Uterus (tissue), 4 donors: ENCODE data around the gene TMEM255B. TPM values are rescaled to one million over a fixed set of nuclear protein-coding genes. Genes with fewer than 3 reads are reported as not detected.

Source experiments
- DNase-seq, 2 donors: peaks; one replicate each; pipeline ENCODE4 v3.0.0-alpha.2; 2019 to 2020
- H3K27ac ChIP-seq, 2 donors: fragments of 200-600 bp; sonication (generic); 1 replicate in 1 of 2; 2 replicates in 1 of 2; pipeline ENCODE4 v1.5.1; 2016 to 2018
- H3K27me3 ChIP-seq, 2 donors: fragments of 200-600 bp; sonication (generic); one replicate each; pipeline ENCODE4 v1.5.1; 2018 to 2019; ENCODE audit warnings: control low read depth in 1 of 2
- H3K36me3 ChIP-seq, 2 donors: fragments of 200-600 bp; sonication (generic); one replicate each; pipeline ENCODE4 v1.5.1; 2019; ENCODE audit warnings: control low read depth in 1 of 2
- H3K4me1 ChIP-seq, 2 donors: fragments of 200-600 bp; sonication (generic); one replicate each; pipeline ENCODE4 v1.5.1; 2018 to 2019; ENCODE audit warnings: control low read depth in 1 of 2
- H3K4me3 ChIP-seq, 2 donors: fragments of 200-600 bp; sonication (generic); 1 replicate in 1 of 2; 2 replicates in 1 of 2; pipeline ENCODE4 v1.5.1; 2018 to 2019; ENCODE audit warnings: mild to moderate bottlenecking in 1 of 2
- H3K9me3 ChIP-seq, 2 donors: fragments of 200-600 bp; sonication (generic); one replicate each; pipeline ENCODE4 v1.5.1; 2019; ENCODE audit warnings: control low read depth in 1 of 2
- POLR2A ChIP-seq, 2 donors: fragments of 450-650 bp; IDR thresholded peaks; one replicate each; pipeline ENCODE4 v1.6.1; 2016; ENCODE audit warnings: antibody characterized with exemption in 2 of 2, mild to moderate bottlenecking in 1 of 2, moderate library complexity in 1 of 2
- intact Hi-C: fragments of 100-400 bp; cut with DNase I; formaldehyde crosslinking; loops from one replicate; pipeline ENCODE4 v1.15.1; 2023; ENCODE audit warnings: low total_unique reads
- total RNA-seq, 4 donors: library from RNA; depleted of rRNA in 3 of 4; stranded (reverse); fragments of >200 nt in 3 of 4; gene quantifications; one replicate each; pipeline versions ENCODE4 v1.1.0 to v1.2.4, GENCODE V29; 2014 to 2023
- TF ChIP-seq, protein P1 (sequence below), 4 experiments: fragments of 200-600 bp in 2 of 4; fragments of 450-650 bp in 2 of 4; sonication (generic) in 2 of 4; IDR thresholded peaks; one replicate each; pipeline ENCODE4 v1.5.1; 2016 to 2019; ENCODE audit warnings: antibody characterized with exemption in 4 of 4, mild to moderate bottlenecking in 2 of 4, moderate library complexity in 1 of 4
- donor health status: DM: yes; HTN: yes; CAD: no.

Gene TMEM255B
- total RNA-seq, 4 donors from 2014 or later: 1.8 to 143 (median 33.2) TPM

DNA sequence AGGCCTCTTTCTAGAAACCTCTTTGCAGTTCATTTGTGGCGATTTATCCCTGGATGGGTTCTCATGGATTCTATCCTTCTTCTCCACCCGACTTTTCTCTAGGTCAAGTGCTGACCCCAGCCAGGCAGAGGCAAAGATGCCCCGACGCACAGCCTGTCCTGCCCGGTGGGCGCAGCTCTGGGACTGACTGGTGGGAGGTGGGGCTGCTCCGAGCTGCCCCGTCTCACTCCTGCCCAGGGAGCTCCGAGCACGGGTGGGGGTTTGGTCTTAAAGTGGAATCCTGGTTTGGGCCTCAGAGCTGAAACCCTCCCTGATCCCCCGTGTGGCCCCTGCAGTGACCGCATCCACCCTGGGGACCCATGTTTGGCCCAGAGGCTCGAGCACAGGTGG, 60.3 kb downstream of the TMEM255B start:
- no peak for DNase-seq
- Histone ChIP-seq H3K36me3 (no peaks in the 10 kb centered on the region), H3K27ac (peak overlapping the region; percentile 87 to 88), H3K27me3 (no peaks in the 10 kb centered on the region), H3K9me3 (no peaks in the 10 kb centered on the region), H3K4me3 (no peak overlapping the region), H3K4me1 (peaks cover 11 to 20% of the 10 kb centered on the region in 2 donors)
- intact Hi-C loops: loop anchor here (5.0 kb wide), 1 partner anchor 128 kb away; no protein-coding TSS in a partner anchor
- TF ChIP-seq, protein P1, sequence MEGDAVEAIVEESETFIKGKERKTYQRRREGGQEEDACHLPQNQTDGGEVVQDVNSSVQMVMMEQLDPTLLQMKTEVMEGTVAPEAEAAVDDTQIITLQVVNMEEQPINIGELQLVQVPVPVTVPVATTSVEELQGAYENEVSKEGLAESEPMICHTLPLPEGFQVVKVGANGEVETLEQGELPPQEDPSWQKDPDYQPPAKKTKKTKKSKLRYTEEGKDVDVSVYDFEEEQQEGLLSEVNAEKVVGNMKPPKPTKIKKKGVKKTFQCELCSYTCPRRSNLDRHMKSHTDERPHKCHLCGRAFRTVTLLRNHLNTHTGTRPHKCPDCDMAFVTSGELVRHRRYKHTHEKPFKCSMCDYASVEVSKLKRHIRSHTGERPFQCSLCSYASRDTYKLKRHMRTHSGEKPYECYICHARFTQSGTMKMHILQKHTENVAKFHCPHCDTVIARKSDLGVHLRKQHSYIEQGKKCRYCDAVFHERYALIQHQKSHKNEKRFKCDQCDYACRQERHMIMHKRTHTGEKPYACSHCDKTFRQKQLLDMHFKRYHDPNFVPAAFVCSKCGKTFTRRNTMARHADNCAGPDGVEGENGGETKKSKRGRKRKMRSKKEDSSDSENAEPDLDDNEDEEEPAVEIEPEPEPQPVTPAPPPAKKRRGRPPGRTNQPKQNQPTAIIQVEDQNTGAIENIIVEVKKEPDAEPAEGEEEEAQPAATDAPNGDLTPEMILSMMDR (IDR thresholded peaks at IDR 0.05): no peak
- no peak for TF ChIP-seq POLR2A (IDR thresholded peaks at IDR 0.05)

DNA sequence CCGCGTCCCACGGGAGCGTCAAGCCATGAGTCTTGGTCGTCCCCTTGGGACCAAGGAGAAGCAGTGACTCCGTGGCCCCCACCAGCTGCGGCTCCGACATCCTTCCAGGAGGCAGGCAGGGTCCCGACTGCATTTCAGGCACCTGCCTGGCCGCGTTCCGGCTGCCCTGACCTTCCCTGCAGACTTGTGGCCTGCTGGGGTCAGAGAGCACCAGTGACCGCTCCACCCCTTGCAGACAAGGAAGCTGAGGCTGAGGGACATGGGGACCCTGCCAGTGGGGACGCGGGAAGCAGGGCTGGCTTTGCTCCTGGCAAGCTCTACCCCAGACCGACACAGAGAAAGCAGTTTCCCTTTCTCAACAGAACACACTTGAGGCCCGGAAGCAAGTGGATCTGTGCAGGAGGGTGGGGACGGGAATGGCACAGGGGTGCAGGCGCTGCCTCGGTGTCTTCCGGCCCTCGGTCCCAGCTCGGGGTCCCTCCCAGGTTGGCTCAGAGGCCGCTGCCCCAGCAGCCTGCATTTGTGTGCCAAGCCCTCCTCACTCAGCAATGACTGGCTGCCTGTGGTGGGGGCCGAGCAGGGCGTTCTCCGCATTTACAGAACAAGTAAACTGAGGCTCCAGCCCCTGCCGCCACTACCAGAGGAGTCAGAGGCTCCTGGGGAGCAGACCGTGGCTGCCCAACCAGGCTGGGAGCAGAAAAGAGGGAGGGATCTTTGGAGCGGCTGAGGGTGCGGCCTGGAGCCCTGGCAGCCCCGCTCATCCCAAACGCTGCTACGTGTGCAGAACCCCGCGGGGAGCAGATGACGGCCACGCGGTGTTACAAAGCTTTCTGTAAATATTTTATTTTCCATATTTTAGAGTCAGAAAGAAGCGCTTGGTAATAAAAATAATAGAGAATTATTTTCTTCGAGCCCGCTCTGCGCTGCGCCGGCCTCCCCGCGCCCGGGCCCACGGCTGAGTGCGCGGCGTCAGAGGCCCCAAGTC, 61.0 kb downstream of the TMEM255B start:
- intact Hi-C loops: loop anchor here (5.0 kb wide), 1 partner anchor 127 kb away; no protein-coding TSS in a partner anchor
- DNase-seq: no peak
- H3K27ac ChIP-seq: peak overlapping the region; percentile 87 to 88
- no peaks in the 10 kb centered on the region for H3K27me3 ChIP-seq
- no peaks in the 10 kb centered on the region for H3K36me3 ChIP-seq
- H3K4me1 ChIP-seq: peaks cover 11 to 20% of the 10 kb centered on the region in 2 donors
- TF ChIP-seq POLR2A (IDR thresholded peaks at IDR 0.05): no peak
- TF ChIP-seq, protein P1 (IDR thresholded peaks at IDR 0.05): no peak
- no peak overlapping the region for H3K4me3 ChIP-seq
- no peaks in the 10 kb centered on the region for H3K9me3 ChIP-seq

- intact Hi-C loops: no loop called here
- peak; percentile 87 to 94 for DNase-seq
- Histone ChIP-seq H3K27me3 (no peaks in the 10 kb centered on the region), H3K4me1 (peaks cover 11 to 20% of the 10 kb centered on the region in 2 donors), H3K4me3 (no peak overlapping the region), H3K9me3 (no peaks in the 10 kb centered on the region), H3K27ac (peak overlapping the region; percentile 87 to 88), H3K36me3 (no peaks in the 10 kb centered on the region)
- TF ChIP-seq, protein P1 (IDR thresholded peaks at IDR 0.05): peak in 2 of 4 experiments; percentile 16 to 29
- TF ChIP-seq POLR2A (IDR thresholded peaks at IDR 0.05): no peak
These were observed 62.0 kb downstream of the TMEM255B start for GRCh38 chr13:113820813-113821651.

DNA sequence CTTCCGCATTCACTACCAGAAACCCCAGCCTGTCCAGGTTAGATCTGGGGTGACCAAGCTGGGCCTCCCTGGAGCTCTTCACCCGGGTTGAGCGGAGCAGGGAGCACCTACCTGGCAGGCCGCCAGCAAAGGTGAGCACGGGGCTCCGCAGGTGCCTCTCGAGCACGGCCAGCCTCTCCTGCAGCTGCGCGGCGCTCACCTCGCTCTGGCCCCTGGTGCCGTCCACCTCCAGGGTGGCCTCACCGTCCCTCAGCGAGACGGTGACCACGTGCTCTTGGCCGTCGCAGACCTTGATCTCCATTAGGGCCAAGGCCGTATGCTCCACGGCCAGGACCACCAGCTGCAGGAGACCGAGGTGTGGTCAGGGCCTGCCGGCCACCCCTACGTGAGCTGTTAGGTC, 62.8 kb downstream of the TMEM255B start:
- TF ChIP-seq, protein P1 (IDR thresholded peaks at IDR 0.05): no peak
- TF ChIP-seq POLR2A (IDR thresholded peaks at IDR 0.05): no peak
- Histone ChIP-seq H3K27ac (peak overlapping the region; percentile 87 to 88), H3K36me3 (no peaks in the 10 kb centered on the region), H3K4me1 (peaks cover 11 to 20% of the 10 kb centered on the region in 2 donors), H3K4me3 (no peak overlapping the region), H3K27me3 (no peaks in the 10 kb centered on the region), H3K9me3 (no peaks in the 10 kb centered on the region)
- DNase-seq: peak in 1 of 2 donors; percentile 47
- intact Hi-C loops: no loop called here
